IMR-90 (cell line): ENCODE measurements around the gene SORL1. TPM values are rescaled to one million over a fixed set of nuclear protein-coding genes. Genes with fewer than 3 reads are reported as not detected.

Experiments used
- ATAC-seq: fragments of 200-7000 bp; cut with Tn5 transposase; 2 replicates; pipeline ENCODE4 v1.9.1; 2020; ENCODE audit warnings: low read depth, mild to moderate bottlenecking, moderate library complexity
- BruUV-seq: library from RNA; stranded (reverse); fragments of 400-500 nt; replicated peaks from 2 replicates; lab custom pipeline; 2021; lab: Mats Ljungman, UMichigan
- CTCF ChIA-PET: fragments of 300-600 bp; formaldehyde crosslinking; extraction: SDS; loops from one replicate; lab custom pipeline; 2021; ENCODE audit warnings: antibody characterized with exemption; lab: Yijun Ruan, JAX
- POLR2A ChIA-PET: fragments of 300-600 bp; sonication (Branson Sonifier 250); formaldehyde crosslinking; loops from one replicate; lab custom pipeline; 2022; ENCODE audit warnings: antibody characterized with exemption; ENCODE audit not compliant: unreplicated experiment; lab: Charles Lee
- DNase-seq: peaks from one replicate; pipeline ENCODE4 v3.0.0; 2013
- H2AFZ ChIP-seq: replicated peaks from 2 replicates; pipeline ENCODE3; 2013; ENCODE audit warnings: low read length, mild to moderate bottlenecking; ENCODE audit not compliant: poor library complexity
- H2AK5ac ChIP-seq: 2 replicates; pipeline ENCODE4 v1.6.1; 2013; ENCODE audit warnings: low read depth, low read length, inconsistent platforms
- H2AK9ac ChIP-seq: replicated peaks from 2 replicates; pipeline ENCODE3; 2013; ENCODE audit warnings: mild to moderate bottlenecking, low read depth, low read length, moderate library complexity; ENCODE audit not compliant: poor library complexity
- H2BK120ac ChIP-seq: 2 replicates; pipeline ENCODE4 v1.6.1; 2013; ENCODE audit warnings: low read depth, low read length, inconsistent platforms
- H2BK15ac ChIP-seq: 3 replicates; pipeline ENCODE4 v1.6.1; 2013; ENCODE audit warnings: low read depth, low read length, inconsistent platforms
- H2BK20ac ChIP-seq: 2 replicates; pipeline ENCODE4 v1.6.1; 2013; ENCODE audit warnings: low read depth, mild to moderate bottlenecking, inconsistent platforms, low read length, moderate library complexity
- H2BK5ac ChIP-seq: 2 replicates; pipeline ENCODE4 v1.6.1; 2013; ENCODE audit warnings: mild to moderate bottlenecking, low read depth, low read length, inconsistent platforms; ENCODE audit not compliant: poor library complexity, severe bottlenecking
- H3K14ac ChIP-seq: replicated peaks from 2 replicates; pipeline ENCODE4 v1.6.1; 2013; ENCODE audit warnings: low read depth, low read length, inconsistent platforms
- H3K18ac ChIP-seq: 2 replicates; pipeline ENCODE4 v1.6.1; 2013; ENCODE audit warnings: low read depth, low read length, control low read depth
- H3K23ac ChIP-seq: 2 replicates; pipeline ENCODE4 v1.6.1; 2013; ENCODE audit warnings: low read depth, low read length, inconsistent platforms
- H3K27ac ChIP-seq: 2 replicates; pipeline ENCODE4 v1.5.1; 2013; ENCODE audit warnings: mild to moderate bottlenecking, control low read depth, low read length; ENCODE audit not compliant: insufficient read depth
- H3K27me3 ChIP-seq: 2 replicates; pipeline ENCODE4 v1.6.1; 2013; ENCODE audit warnings: low read length; ENCODE audit not compliant: control insufficient read depth, insufficient read depth
- H3K36me3 ChIP-seq: 2 replicates; pipeline ENCODE4 v1.6.1; 2013; ENCODE audit warnings: low read length, mixed read lengths; ENCODE audit not compliant: control insufficient read depth, insufficient read depth
- H3K4ac ChIP-seq: 2 replicates; pipeline ENCODE4 v1.6.1; 2013; ENCODE audit warnings: low read depth, low read length, inconsistent platforms
- H3K4me1 ChIP-seq: 2 replicates; pipeline ENCODE4 v1.6.1; 2013; ENCODE audit warnings: low read length, mixed read lengths; ENCODE audit not compliant: control insufficient read depth, insufficient read depth
- H3K4me2 ChIP-seq: 2 replicates; pipeline ENCODE4 v1.6.1; 2013; ENCODE audit warnings: low read depth, mild to moderate bottlenecking, control low read depth, low read length, moderate library complexity
- H3K4me3 ChIP-seq: 2 replicates; pipeline ENCODE4 v1.5.1; 2013; ENCODE audit warnings: low read depth, mild to moderate bottlenecking, control low read depth, low read length, moderate library complexity; ENCODE audit not compliant: insufficient read depth
- H3K56ac ChIP-seq: 2 replicates; pipeline ENCODE4 v1.6.1; 2013; ENCODE audit warnings: low read length, inconsistent platforms; ENCODE audit not compliant: insufficient read depth; ENCODE audit errors: extremely low read depth
- H3K79me1 ChIP-seq, 2 experiments: 2 replicates each; pipeline ENCODE4 v1.6.1; 2013; ENCODE audit warnings: low read length in 2 of 2, inconsistent platforms in 1 of 2, low read depth in 1 of 2
- H3K9ac ChIP-seq: 2 replicates; pipeline ENCODE4 v1.6.1; 2013; ENCODE audit warnings: low read depth, low read length, control low read depth
- H3K9me1 ChIP-seq: 2 replicates; pipeline ENCODE4 v1.6.1; 2013; ENCODE audit warnings: low read length, inconsistent platforms; ENCODE audit not compliant: insufficient read depth
- H3K9me3 ChIP-seq: 2 replicates; pipeline ENCODE4 v1.6.1; 2013; ENCODE audit warnings: low read length; ENCODE audit not compliant: control insufficient read depth, insufficient read depth
- H4K20me1 ChIP-seq: 2 replicates; pipeline ENCODE4 v1.6.1; 2013; ENCODE audit warnings: low read length, inconsistent platforms; ENCODE audit not compliant: insufficient read depth
- H4K5ac ChIP-seq: 2 replicates; pipeline ENCODE4 v1.6.1; 2013; ENCODE audit warnings: mild to moderate bottlenecking, low read depth, low read length, control low read depth
- H4K8ac ChIP-seq, 2 experiments: 2 replicates each; pipeline ENCODE4 v1.6.1; 2013; ENCODE audit warnings: low read depth in 2 of 2, low read length in 2 of 2, control low read depth in 1 of 2, inconsistent platforms in 1 of 2
- H4K91ac ChIP-seq: 2 replicates; pipeline ENCODE4 v1.6.1; 2013; ENCODE audit warnings: low read depth, low read length, inconsistent platforms; ENCODE audit not compliant: insufficient read depth
- CEBPB ChIP-seq: IDR thresholded peaks from 2 replicates; pipeline ENCODE4 v1.6.1; 2012; ENCODE audit warnings: low read depth, low read length, improper control_type of control experiment
- FOS ChIP-seq: fragments of 150-350 bp; IDR thresholded peaks from 2 replicates; pipeline ENCODE4 v1.6.1; 2016; ENCODE audit warnings: low read depth, low read length
- MAFK ChIP-seq: IDR thresholded peaks from 2 replicates; pipeline ENCODE4 v1.6.1; 2012; ENCODE audit warnings: low read depth, low read length, improper control_type of control experiment
- MAZ ChIP-seq: IDR thresholded peaks from 2 replicates; pipeline ENCODE4 v1.6.1; 2012; ENCODE audit warnings: low read depth, mild to moderate bottlenecking, low read length, improper control_type of control experiment, moderate library complexity, borderline replicate concordance
- NFE2L2 ChIP-seq: fragments of 150-350 bp; IDR thresholded peaks from 2 replicates; pipeline ENCODE4 v1.6.1; 2016; ENCODE audit warnings: low read depth, mild to moderate bottlenecking, low read length
- RCOR1 ChIP-seq: IDR thresholded peaks from 2 replicates; pipeline ENCODE4 v1.6.1; 2012; ENCODE audit warnings: mild to moderate bottlenecking, low read length, improper control_type of control experiment; ENCODE audit not compliant: insufficient replicate concordance
- WGBS, 2 experiments: methylation state at CpG; one replicate each; pipeline versions ENCODE4 v1.1.5 to v1.1.7; 2013; ENCODE audit warnings: missing lambda C conversion rate in 2 of 2; ENCODE audit not compliant: insufficient read length in 1 of 2; ENCODE audit errors: extremely low coverage in 2 of 2; 5-methylcytosine and 5-hydroxymethylcytosine counted together
- dilution Hi-C: fragments of 300-500 bp; cut with HindIII; formaldehyde crosslinking; loops from one replicate; pipeline ENCODE4 v1.14.3; 2018; ENCODE audit warnings: low sequenced_read_pairs; ENCODE audit not compliant: unreplicated experiment
- in situ Hi-C: fragments of 300-500 bp; cut with MboI; formaldehyde crosslinking; loops from 3 replicates; pipeline ENCODE4 v1.14.3; 2019; ENCODE audit warnings: low sequenced_read_pairs, inconsistent platforms, mixed read lengths
- intact Hi-C: fragments of 100-400 bp; cut with micrococcal nuclease; formaldehyde crosslinking; loops from 2 replicates; pipeline ENCODE4 v1.10.0; 2022
- polyA plus RNA-seq, 3 experiments: library from polyadenylated mRNA; depleted of rRNA; stranded (reverse); fragments of >200 nt; gene quantifications; 2 replicates each; pipeline ENCODE4 v1.2.3, GENCODE V29; 2012; ENCODE audit warnings: low replicate concordance in 1 of 3
- total RNA-seq: library from RNA; depleted of rRNA; stranded (reverse); fragments of >200 nt; gene quantifications from 2 replicates; pipeline ENCODE4 v1.2.3, GENCODE V29; 2012
- TF ChIP-seq, protein P1 (sequence below): conservative IDR thresholded peaks from 2 replicates; pipeline ENCODE4 v1.5.1; 2012; ENCODE audit warnings: mild to moderate bottlenecking, low read depth, low read length, improper control_type of control experiment

Gene SORL1
- total and polyA plus RNA-seq, 2 of the 4 experiments (the other 2 are of a cell fraction) = 1.0 to 2.0 TPM

DNA sequence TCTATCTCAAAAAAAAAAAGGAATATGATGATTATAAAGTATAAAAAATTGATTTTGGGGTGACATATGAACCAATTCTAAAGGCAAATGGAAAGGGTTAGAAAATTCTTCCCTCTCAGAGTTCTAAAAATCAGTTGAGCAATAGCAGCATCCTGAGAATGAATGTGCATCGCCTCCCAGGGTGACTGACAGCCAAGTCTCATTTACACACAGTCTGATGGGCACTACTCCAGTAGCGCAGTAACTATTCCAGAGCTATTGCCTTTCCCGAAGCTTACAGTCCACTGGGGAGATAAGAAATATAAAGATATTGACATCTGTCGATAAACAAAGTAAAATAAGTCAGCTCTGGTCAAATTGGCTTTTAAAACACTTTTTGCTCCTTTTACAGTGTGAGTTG is 32.3 kb upstream of the SORL1 start:
- Histone ChIP-seq H3K14ac (no peak overlapping the region), H2BK5ac (no peak overlapping the region), H3K56ac (no peak overlapping the region), H3K9ac (no peak overlapping the region), H4K8ac (no peak overlapping the region), H3K27ac (no peak overlapping the region), H3K4me1 (no peaks in the 10 kb centered on the region; the same call in 1 of the 2 replicates), H3K4me3 (no peak overlapping the region), H2AFZ (no peak overlapping the region), H3K4me2 (no peak overlapping the region), H3K27me3 (peaks cover 8% of the 10 kb centered on the region), H2AK9ac (no peak overlapping the region), H2BK20ac (no peak overlapping the region), H3K36me3 (no peaks in the 10 kb centered on the region), H4K20me1 (no peaks in the 10 kb centered on the region), H4K5ac (no peak overlapping the region), H3K18ac (no peak overlapping the region), H3K9me1 (no peaks in the 10 kb centered on the region), H2BK15ac (no peak overlapping the region), H4K91ac (no peak overlapping the region), H3K23ac (no peak overlapping the region), H3K79me1 (no peaks in the 10 kb centered on the region), H3K4ac (no peak overlapping the region), H2AK5ac (no peak overlapping the region), H3K9me3 (no peaks in the 10 kb centered on the region), H2BK120ac (no peak overlapping the region)
- ChIA-PET POLR2A (no interaction called here), CTCF (no interaction called here)
- TF ChIP-seq FOS = no peak
- no peak for TF ChIP-seq NFE2L2
- TF ChIP-seq MAZ = no peak
- no peak for TF ChIP-seq CEBPB
- TF ChIP-seq, protein P1, sequence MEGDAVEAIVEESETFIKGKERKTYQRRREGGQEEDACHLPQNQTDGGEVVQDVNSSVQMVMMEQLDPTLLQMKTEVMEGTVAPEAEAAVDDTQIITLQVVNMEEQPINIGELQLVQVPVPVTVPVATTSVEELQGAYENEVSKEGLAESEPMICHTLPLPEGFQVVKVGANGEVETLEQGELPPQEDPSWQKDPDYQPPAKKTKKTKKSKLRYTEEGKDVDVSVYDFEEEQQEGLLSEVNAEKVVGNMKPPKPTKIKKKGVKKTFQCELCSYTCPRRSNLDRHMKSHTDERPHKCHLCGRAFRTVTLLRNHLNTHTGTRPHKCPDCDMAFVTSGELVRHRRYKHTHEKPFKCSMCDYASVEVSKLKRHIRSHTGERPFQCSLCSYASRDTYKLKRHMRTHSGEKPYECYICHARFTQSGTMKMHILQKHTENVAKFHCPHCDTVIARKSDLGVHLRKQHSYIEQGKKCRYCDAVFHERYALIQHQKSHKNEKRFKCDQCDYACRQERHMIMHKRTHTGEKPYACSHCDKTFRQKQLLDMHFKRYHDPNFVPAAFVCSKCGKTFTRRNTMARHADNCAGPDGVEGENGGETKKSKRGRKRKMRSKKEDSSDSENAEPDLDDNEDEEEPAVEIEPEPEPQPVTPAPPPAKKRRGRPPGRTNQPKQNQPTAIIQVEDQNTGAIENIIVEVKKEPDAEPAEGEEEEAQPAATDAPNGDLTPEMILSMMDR = no peak
- TF ChIP-seq MAFK = no peak
- TF ChIP-seq RCOR1 = no peak
- no TSS peak for BruUV-seq
- intact Hi-C loops (no loop called here), dilution Hi-C loops (no loop called here), in situ Hi-C loops (no loop called here)
- DNase-seq = no peak
- WGBS, 2 experiments = no CpG with 5 or more reads among the region's 4 CpGs
- ATAC-seq = no peak
